HG03097 (cell line): Measurements from ENCODE around the gene INTS1.
"Not testable (repeated sequence)": the region's sequence is repeated elsewhere in the genome, so short reads cannot be mapped to it uniquely, and the experiment has no call there.

Experiments
- ATAC-seq: cut with Tn5 transposase; IDR thresholded peaks from one replicate; pipeline ENCODE4 v1.9.1; 2021; ENCODE audit not compliant: unreplicated experiment, low FRiP score

INTS1 gene

GRCh38 chr7:1452205-1452604, 52.0 kb downstream of the INTS1 start:
- ATAC-seq: no peak

GRCh38 chr7:1450987-1451386, 53.2 kb downstream of the INTS1 start:
- ATAC-seq: no peak

GRCh38 chr7:1450431-1450830, 53.8 kb downstream of the INTS1 start:
- no peak for ATAC-seq

- ATAC-seq: no peak
Observed at GRCh38 chr7:1449951-1450350, 54.2 kb downstream of the INTS1 start.

GRCh38 chr7:1449501-1449900, 54.7 kb downstream of the INTS1 start:
- ATAC-seq: no peak

GRCh38 chr7:1448958-1449357, 55.2 kb downstream of the INTS1 start:
- no peak for ATAC-seq

- no peak for ATAC-seq
Observed at GRCh38 chr7:1447551-1448244, 56.5 kb downstream of the INTS1 start.

- no peak for ATAC-seq
Observed at GRCh38 chr7:1447112-1447511, 57.1 kb downstream of the INTS1 start.

- no peak for ATAC-seq
Observed at GRCh38 chr7:1446620-1447032, 57.6 kb downstream of the INTS1 start.

- not testable (repeated sequence) for ATAC-seq
Observed at GRCh38 chr7:1446026-1446425, 58.2 kb downstream of the INTS1 start.

GRCh38 chr7:1445341-1445740, 58.8 kb downstream of the INTS1 start:
- ATAC-seq: no peak

- ATAC-seq: no peak
Observed at GRCh38 chr7:1444925-1445322, 59.3 kb downstream of the INTS1 start.

GRCh38 chr7:1444214-1444924, 59.8 kb downstream of the INTS1 start:
- no peak for ATAC-seq

GRCh38 chr7:1443587-1444200, 60.5 kb downstream of the INTS1 start:
- ATAC-seq: not testable (repeated sequence)

- ATAC-seq: no peak
Observed at GRCh38 chr7:1442355-1443124, 61.6 kb downstream of the INTS1 start.

GRCh38 chr7:1441615-1442354, 62.4 kb downstream of the INTS1 start:
- ATAC-seq: no peak

GRCh38 chr7:1440620-1441019, 63.6 kb downstream of the INTS1 start:
- ATAC-seq: no peak

- no peak for ATAC-seq
Observed at GRCh38 chr7:1439373-1440363, 64.5 kb downstream of the INTS1 start.

- no peak for ATAC-seq
Observed at GRCh38 chr7:1438821-1439220, 65.4 kb downstream of the INTS1 start.
